ENCODE results near the gene FBF1. TPM values are rescaled to one million over a fixed set of nuclear protein-coding genes. Genes with fewer than 3 reads are reported as not detected.
A peak's percentile ranks its signal among the peaks of the same experiment; 100 is the strongest.

FBF1 gene
- total and polyA plus RNA-seq, 9 of the 15 experiments (the other 6 are each of a cell fraction or from before 2014, with no cell fraction given) = 0.46 to 14.9 (median 7.5) TPM

DNA sequence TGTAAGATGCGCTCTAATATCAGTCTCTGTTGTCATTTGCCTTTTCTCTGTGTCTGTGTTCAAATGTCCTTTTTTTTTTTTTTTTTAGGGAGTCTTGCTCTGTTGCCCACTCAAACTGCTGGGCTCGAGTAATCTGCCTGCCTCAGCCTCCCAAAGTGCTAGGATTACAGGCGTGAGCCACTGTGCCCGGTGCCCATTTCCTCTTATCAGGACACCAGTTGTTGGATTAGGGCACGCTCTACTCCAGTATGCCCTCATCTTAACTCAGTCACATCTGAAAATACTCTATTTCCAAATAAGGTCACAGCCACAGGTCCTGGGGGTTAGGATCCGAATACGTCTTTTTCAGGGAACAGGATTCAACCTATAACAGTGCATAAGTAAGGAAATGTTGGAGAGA, 60.6 kb downstream of the FBF1 start:
- Histone ChIP-seq H3K4me1 (replicated peaks in 1 of 2; ENCODE audit: control insufficient read depth in 2 of 2, insufficient read depth in 2 of 2, low read length in 2 of 2) (peaks cover 3 to 46% of the 10 kb centered on the region in 2 experiments; a peak in 4 of 5 replicates), H3K36me3 (ENCODE audit: control insufficient read depth, insufficient read depth, low read length) (no peaks in the 10 kb centered on the region), H3K9ac (ENCODE audit: insufficient read depth in 1 of 2, low read depth in 2 of 2, low read length in 2 of 2) (peak overlapping the region in 1 of 2 experiments; percentile 28; a peak in 1 of 4 replicates), H4K20me1 (replicated peaks; ENCODE audit: control insufficient read depth, insufficient read depth, low read length) (no peaks in the 10 kb centered on the region), H3K27me3 (ENCODE audit: control insufficient read depth in 2 of 2, insufficient read depth in 2 of 2, low read length in 2 of 2) (no peaks in the 10 kb centered on the region), H3K79me2 (ENCODE audit: control insufficient read depth, insufficient read depth, low read length) (no peaks in the 10 kb centered on the region), H3K4me2 (ENCODE audit: insufficient read depth, low read length) (no peak overlapping the region), H3K9me3 (replicated peaks; ENCODE audit: control insufficient read depth, insufficient read depth, low read depth, low read length) (no peaks in the 10 kb centered on the region), H3K4me3 (no peak overlapping the region), H3K9me1 (ENCODE audit: control insufficient read depth, insufficient read depth, low read length) (no peaks in the 10 kb centered on the region), H3K27ac (ENCODE audit: extremely low read depth, low read depth, low read length) (no peak overlapping the region), H2AFZ (ENCODE audit: low read depth, low read length) (no peak overlapping the region)
- DNase-seq (ENCODE audit: extremely low read depth in 1 of 4, low spot score in 3 of 4) (no peak), ATAC-seq (no peak), FAIRE-seq (no peak)
- 67% methylated on average over 7 of the region's 7 CpGs for WGBS (ENCODE audit: insufficient coverage, low coverage, missing lambda C conversion rate)
- intact Hi-C loops (cut with micrococcal nuclease) (no loop called here), in situ Hi-C loops (cut with MboI) (no loop called here)
- ChIA-PET POLR2A (interaction anchor here (1.1 to 15.8 kb wide), 3 partner anchors 13 to 100 kb away, joined by 3 to 169 read pairs (median 3); partner anchors contain the start of gene TRIM65), CTCF (ENCODE audit: low intra/inter-chr PET ratio) (no interaction called here)
- BruUV-seq (replicated peaks) = no TSS peak
- TF ChIP-seq ZNF41 (CRISPR knock-in tag; conservative IDR thresholded peaks at IDR 0.05) = no peak
- TF ChIP-seq ZNF184 (CRISPR knock-in tag; IDR thresholded peaks at IDR 0.05) = no peak
- TF ChIP-seq MLX (CRISPR knock-in tag; conservative IDR thresholded peaks at IDR 0.05) = no peak
- TF ChIP-seq CBFA2T3 (IDR thresholded peaks at IDR 0.05) = no peak
- TF ChIP-seq CBX1 (IDR thresholded peaks at IDR 0.05; ENCODE audit: low read depth) = no peak
- no peak for TF ChIP-seq THRAP3 (IDR thresholded peaks at IDR 0.05; ENCODE audit: borderline replicate concordance)
- no peak for TF ChIP-seq NFE2L1 (tag; IDR thresholded peaks at IDR 0.05; ENCODE audit: borderline replicate concordance, low read depth)
- TF ChIP-seq FOXJ2 (tag; IDR thresholded peaks at IDR 0.05) = no peak
- TF ChIP-seq PRMT5 (CRISPR knock-in tag; IDR thresholded peaks at IDR 0.05) = no peak
- TF ChIP-seq, protein P1, sequence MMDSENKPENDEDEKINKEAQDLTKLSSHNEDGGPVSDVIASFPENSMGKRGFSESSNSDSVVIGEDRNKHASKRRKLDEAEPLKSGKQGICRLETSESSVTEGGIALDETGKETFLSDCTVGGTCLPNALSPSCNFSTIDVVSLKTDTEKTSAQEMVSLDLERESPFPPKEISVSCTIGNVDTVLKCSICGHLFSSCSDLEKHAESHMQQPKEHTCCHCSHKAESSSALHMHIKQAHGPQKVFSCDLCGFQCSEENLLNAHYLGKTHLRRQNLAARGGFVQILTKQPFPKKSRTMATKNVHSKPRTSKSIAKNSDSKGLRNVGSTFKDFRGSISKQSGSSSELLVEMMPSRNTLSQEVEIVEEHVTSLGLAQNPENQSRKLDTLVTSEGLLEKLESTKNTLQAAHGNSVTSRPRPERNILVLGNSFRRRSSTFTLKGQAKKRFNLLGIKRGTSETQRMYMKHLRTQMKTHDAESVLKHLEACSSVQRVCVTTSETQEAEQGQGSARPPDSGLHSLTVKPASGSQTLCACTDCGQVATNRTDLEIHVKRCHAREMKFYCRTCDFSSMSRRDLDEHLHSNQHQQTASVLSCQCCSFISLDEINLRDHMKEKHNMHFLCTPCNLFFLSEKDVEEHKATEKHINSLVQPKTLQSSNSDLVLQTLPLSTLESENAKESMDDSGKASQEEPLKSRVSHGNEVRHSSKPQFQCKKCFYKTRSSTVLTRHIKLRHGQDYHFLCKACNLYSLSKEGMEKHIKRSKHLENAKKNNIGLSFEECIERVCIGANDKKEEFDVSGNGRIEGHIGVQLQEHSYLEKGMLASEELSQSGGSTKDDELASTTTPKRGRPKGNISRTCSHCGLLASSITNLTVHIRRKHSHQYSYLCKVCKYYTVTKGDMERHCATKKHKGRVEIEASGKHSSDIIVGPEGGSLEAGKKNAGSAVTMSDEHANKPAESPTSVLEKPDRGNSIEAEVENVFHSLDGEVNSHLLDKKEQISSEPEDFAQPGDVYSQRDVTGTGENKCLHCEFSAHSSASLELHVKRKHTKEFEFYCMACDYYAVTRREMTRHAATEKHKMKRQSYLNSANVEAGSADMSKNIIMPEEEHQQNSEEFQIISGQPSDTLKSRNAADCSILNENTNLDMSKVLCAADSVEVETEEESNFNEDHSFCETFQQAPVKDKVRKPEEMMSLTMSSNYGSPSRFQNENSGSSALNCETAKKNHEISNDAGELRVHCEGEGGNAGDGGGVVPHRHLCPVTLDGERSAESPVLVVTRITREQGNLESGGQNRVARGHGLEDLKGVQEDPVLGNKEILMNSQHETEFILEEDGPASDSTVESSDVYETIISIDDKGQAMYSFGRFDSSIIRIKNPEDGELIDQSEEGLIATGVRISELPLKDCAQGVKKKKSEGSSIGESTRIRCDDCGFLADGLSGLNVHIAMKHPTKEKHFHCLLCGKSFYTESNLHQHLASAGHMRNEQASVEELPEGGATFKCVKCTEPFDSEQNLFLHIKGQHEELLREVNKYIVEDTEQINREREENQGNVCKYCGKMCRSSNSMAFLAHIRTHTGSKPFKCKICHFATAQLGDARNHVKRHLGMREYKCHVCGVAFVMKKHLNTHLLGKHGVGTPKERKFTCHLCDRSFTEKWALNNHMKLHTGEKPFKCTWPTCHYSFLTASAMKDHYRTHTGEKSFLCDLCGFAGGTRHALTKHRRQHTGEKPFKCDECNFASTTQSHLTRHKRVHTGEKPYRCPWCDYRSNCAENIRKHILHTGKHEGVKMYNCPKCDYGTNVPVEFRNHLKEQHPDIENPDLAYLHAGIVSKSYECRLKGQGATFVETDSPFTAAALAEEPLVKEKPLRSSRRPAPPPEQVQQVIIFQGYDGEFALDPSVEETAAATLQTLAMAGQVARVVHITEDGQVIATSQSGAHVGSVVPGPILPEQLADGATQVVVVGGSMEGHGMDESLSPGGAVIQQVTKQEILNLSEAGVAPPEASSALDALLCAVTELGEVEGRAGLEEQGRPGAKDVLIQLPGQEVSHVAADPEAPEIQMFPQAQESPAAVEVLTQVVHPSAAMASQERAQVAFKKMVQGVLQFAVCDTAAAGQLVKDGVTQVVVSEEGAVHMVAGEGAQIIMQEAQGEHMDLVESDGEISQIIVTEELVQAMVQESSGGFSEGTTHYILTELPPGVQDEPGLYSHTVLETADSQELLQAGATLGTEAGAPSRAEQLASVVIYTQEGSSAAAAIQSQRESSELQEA (IDR thresholded peaks at IDR 0.05; ENCODE audit: low read depth) = no peak
- TF ChIP-seq, protein P2, sequence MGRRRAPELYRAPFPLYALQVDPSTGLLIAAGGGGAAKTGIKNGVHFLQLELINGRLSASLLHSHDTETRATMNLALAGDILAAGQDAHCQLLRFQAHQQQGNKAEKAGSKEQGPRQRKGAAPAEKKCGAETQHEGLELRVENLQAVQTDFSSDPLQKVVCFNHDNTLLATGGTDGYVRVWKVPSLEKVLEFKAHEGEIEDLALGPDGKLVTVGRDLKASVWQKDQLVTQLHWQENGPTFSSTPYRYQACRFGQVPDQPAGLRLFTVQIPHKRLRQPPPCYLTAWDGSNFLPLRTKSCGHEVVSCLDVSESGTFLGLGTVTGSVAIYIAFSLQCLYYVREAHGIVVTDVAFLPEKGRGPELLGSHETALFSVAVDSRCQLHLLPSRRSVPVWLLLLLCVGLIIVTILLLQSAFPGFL (CRISPR knock-in tag; IDR thresholded peaks at IDR 0.05) = no peak
- no peak for TF ChIP-seq BACH1 (tag; IDR thresholded peaks at IDR 0.05)
- TF ChIP-seq TBL1XR1 (IDR thresholded peaks at IDR 0.05; ENCODE audit: low read length in 2 of 2) = no peak
